ENCODE data around the gene GLT1D1. TPM values are rescaled to one million over a fixed set of nuclear protein-coding genes. Genes with fewer than 3 reads are reported as not detected.

GLT1D1 gene
- total and polyA plus RNA-seq, 2 donors (not counting 3 experiments of a cell fraction or from before 2014, with no cell fraction given), result not detected

GRCh38 chr12:128908254-128908653 is 55.0 kb downstream of the GLT1D1 start:
- DNase-seq (ENCODE audit: low read depth, low spot score), result no peak
- no peaks in the 10 kb centered on the region for H4K20me1 ChIP-seq (replicated peaks; ENCODE audit: control insufficient read depth, extremely low read depth, insufficient read depth, low read length)
- no peak for TF ChIP-seq POLR2AphosphoS5 (IDR thresholded peaks at IDR 0.05; ENCODE audit: insufficient read depth, low read depth, low read length)
- TF ChIP-seq POLR2A (IDR thresholded peaks at IDR 0.05; ENCODE audit: low read depth, low read length), result no peak
- TF ChIP-seq, protein P1, sequence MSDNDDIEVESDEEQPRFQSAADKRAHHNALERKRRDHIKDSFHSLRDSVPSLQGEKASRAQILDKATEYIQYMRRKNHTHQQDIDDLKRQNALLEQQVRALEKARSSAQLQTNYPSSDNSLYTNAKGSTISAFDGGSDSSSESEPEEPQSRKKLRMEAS (IDR thresholded peaks at IDR 0.05; ENCODE audit: insufficient read depth, insufficient read length), result no peak
- no peak for TF ChIP-seq GATA2 (IDR thresholded peaks at IDR 0.05; ENCODE audit: insufficient read depth, insufficient read length, low read depth, low read length)
- no peak for TF ChIP-seq EZH2 (IDR thresholded peaks at IDR 0.05; ENCODE audit: borderline replicate concordance, low read depth, low read length, severe bottlenecking)
- TF ChIP-seq FOS (IDR thresholded peaks at IDR 0.05; ENCODE audit: borderline replicate concordance, insufficient read depth, low read length), result no peak
- peaks cover 1% of the 10 kb centered on the region for H3K9me3 ChIP-seq (replicated peaks; ENCODE audit: control insufficient read depth, insufficient read depth, low read length)
- no peak overlapping the region for H2AFZ ChIP-seq (ENCODE audit: low read depth, low read length)
- no TSS peak for BruUV-seq (replicated peaks)
- ChIA-PET CTCF (no interaction called here), POLR2A (no interaction called here)
- intact Hi-C loops (cut with micrococcal nuclease) (no loop called here), dilution Hi-C loops (cut with MboI; ENCODE audit: extremely low pct_ligation_motif_present, low sequenced_read_pairs) (no loop called here)
- H3K27me3 ChIP-seq (ENCODE audit: control insufficient read depth in 2 of 2, insufficient read depth in 2 of 2, low read length in 2 of 2), result no peaks in the 10 kb centered on the region
- no peak overlapping the region for H3K9ac ChIP-seq (replicated peaks; ENCODE audit: extremely low read depth, insufficient read depth, low read length)
- no peaks in the 10 kb centered on the region for H3K79me2 ChIP-seq (ENCODE audit: control insufficient read depth, insufficient read depth, low read length)
- no peak overlapping the region for H3K4me2 ChIP-seq (ENCODE audit: insufficient read depth, low read length)
- H3K9me1 ChIP-seq (replicated peaks; ENCODE audit: control insufficient read depth, extremely low read depth, insufficient read depth, low read length), result no peaks in the 10 kb centered on the region
- no peaks in the 10 kb centered on the region for H3K4me1 ChIP-seq (ENCODE audit: control insufficient read depth, extremely low read depth, insufficient read depth, low read length)
- FAIRE-seq, result no peak
- H3K36me3 ChIP-seq (ENCODE audit: control insufficient read depth in 2 of 2, extremely low read depth in 1 of 2, insufficient read depth in 2 of 2, low read length in 2 of 2), result no peaks in the 10 kb centered on the region
- no peak overlapping the region for H3K4me3 ChIP-seq (replicated peaks in 1 of 3; ENCODE audit: insufficient read depth in 1 of 3, low read depth in 1 of 3, low read length in 3 of 3)
- no peak overlapping the region for H3K27ac ChIP-seq (ENCODE audit: insufficient read depth, low read depth, low read length)

GRCh38 chr12:128909653-128910052 is 56.4 kb downstream of the GLT1D1 start:
- H3K36me3 ChIP-seq (ENCODE audit: control insufficient read depth in 2 of 2, extremely low read depth in 1 of 2, insufficient read depth in 2 of 2, low read length in 2 of 2), result no peaks in the 10 kb centered on the region
- no peaks in the 10 kb centered on the region for H3K9me1 ChIP-seq (replicated peaks; ENCODE audit: control insufficient read depth, extremely low read depth, insufficient read depth, low read length)
- no peaks in the 10 kb centered on the region for H3K79me2 ChIP-seq (ENCODE audit: control insufficient read depth, insufficient read depth, low read length)
- no peak overlapping the region for H3K9ac ChIP-seq (replicated peaks; ENCODE audit: extremely low read depth, insufficient read depth, low read length)
- DNase-seq (ENCODE audit: low read depth, low spot score) (no peak), FAIRE-seq (no peak)
- intact Hi-C loops (cut with micrococcal nuclease), result no loop called here
- dilution Hi-C loops (cut with MboI; ENCODE audit: extremely low pct_ligation_motif_present, low sequenced_read_pairs), result no loop called here
- H3K27ac ChIP-seq (ENCODE audit: insufficient read depth, low read depth, low read length), result no peak overlapping the region
- no peaks in the 10 kb centered on the region for H4K20me1 ChIP-seq (replicated peaks; ENCODE audit: control insufficient read depth, extremely low read depth, insufficient read depth, low read length)
- no peak overlapping the region for H3K4me3 ChIP-seq (replicated peaks in 1 of 3; ENCODE audit: insufficient read depth in 1 of 3, low read depth in 1 of 3, low read length in 3 of 3)
- TF ChIP-seq, protein P1 (IDR thresholded peaks at IDR 0.05; ENCODE audit: insufficient read depth, insufficient read length), result no peak
- TF ChIP-seq POLR2AphosphoS5 (IDR thresholded peaks at IDR 0.05; ENCODE audit: insufficient read depth, low read depth, low read length) (no peak), EZH2 (IDR thresholded peaks at IDR 0.05; ENCODE audit: borderline replicate concordance, low read depth, low read length, severe bottlenecking) (no peak)
- H3K27me3 ChIP-seq (ENCODE audit: control insufficient read depth in 2 of 2, insufficient read depth in 2 of 2, low read length in 2 of 2), result no peaks in the 10 kb centered on the region
- peaks cover 5% of the 10 kb centered on the region for H3K9me3 ChIP-seq (replicated peaks; ENCODE audit: control insufficient read depth, insufficient read depth, low read length)
- ChIA-PET CTCF (no interaction called here), POLR2A (no interaction called here)
- no TSS peak for BruUV-seq (replicated peaks)
- no peak overlapping the region for H3K4me2 ChIP-seq (ENCODE audit: insufficient read depth, low read length)
- no peaks in the 10 kb centered on the region for H3K4me1 ChIP-seq (ENCODE audit: control insufficient read depth, extremely low read depth, insufficient read depth, low read length)
- no peak overlapping the region for H2AFZ ChIP-seq (ENCODE audit: low read depth, low read length)

Measured in endothelial cell of umbilical vein (primary cell).